SU-DHL-6 (cell line): Measurements from ENCODE around the gene MRPL14.

Experiments
- H2AFZ ChIP-seq: fragments of 200-600 bp; sonication (generic); 2 replicates; pipeline ENCODE4 v1.6.1; 2014; ENCODE audit warnings: low read depth, mild to moderate bottlenecking, moderate library complexity, mixed read lengths, antibody characterized with exemption, low read length; ENCODE audit not compliant: severe bottlenecking
- H3F3A ChIP-seq: fragments of 200-600 bp; shearing (Covaris generic); 2 replicates; pipeline ENCODE4 v1.6.0; 2016; ENCODE audit warnings: antibody characterized with exemption, mild to moderate bottlenecking; ENCODE audit not compliant: insufficient read depth
- H3K27ac ChIP-seq: fragments of 200-600 bp; sonication (generic); 2 replicates; pipeline ENCODE4 v1.5.1; 2016; ENCODE audit warnings: low read depth, mild to moderate bottlenecking, low read length, moderate library complexity, mixed read lengths
- H3K27me3 ChIP-seq: fragments of 200-600 bp; sonication (generic), shearing (Covaris generic); 2 replicates; pipeline ENCODE4 v1.6.0; 2014; ENCODE audit warnings: mild to moderate bottlenecking, low read length
- H3K36me3 ChIP-seq: fragments of 200-600 bp; sonication (generic); 2 replicates; pipeline ENCODE4 v1.6.1; 2014; ENCODE audit warnings: mild to moderate bottlenecking, low read length, mixed read lengths
- H3K4me2 ChIP-seq: fragments of 300-600, 200-600 bp; shearing (Covaris generic), sonication (generic); 2 replicates; pipeline ENCODE4 v1.6.0; 2014; ENCODE audit warnings: low read length, low read depth, mild to moderate bottlenecking; ENCODE audit not compliant: poor library complexity, severe bottlenecking
- H3K4me3 ChIP-seq: fragments of 200-600 bp; sonication (generic); 2 replicates; pipeline ENCODE4 v1.5.1; 2014; ENCODE audit warnings: antibody characterized with exemption, low read length, mild to moderate bottlenecking, mixed read lengths; ENCODE audit not compliant: insufficient read depth, poor library complexity, severe bottlenecking
- H3K79me2 ChIP-seq: fragments of 200-600 bp; sonication (generic); 2 replicates; pipeline ENCODE4 v1.6.1; 2014; ENCODE audit warnings: mild to moderate bottlenecking, low read length, moderate library complexity; ENCODE audit not compliant: insufficient read depth
- H3K9ac ChIP-seq: fragments of 200-600 bp; sonication (generic); 2 replicates; pipeline ENCODE4 v1.7.0; 2014; ENCODE audit warnings: mild to moderate bottlenecking, low read length
- H3K9me2 ChIP-seq: fragments of 200-600 bp; sonication (generic); replicated peaks from 2 replicates; pipeline ENCODE4 v1.6.1; 2014; ENCODE audit warnings: low read length; ENCODE audit not compliant: insufficient read depth
- H3K9me3 ChIP-seq: fragments of 200-600 bp; sonication (generic); 2 replicates; pipeline ENCODE4 v1.6.1; 2014; ENCODE audit warnings: low read length, mixed read lengths; ENCODE audit not compliant: insufficient read depth
- H4K20me1 ChIP-seq: fragments of 200-600 bp; sonication (generic); 2 replicates; pipeline ENCODE4 v1.6.1; 2014; ENCODE audit warnings: low read depth, mild to moderate bottlenecking, antibody characterized with exemption, low read length, moderate library complexity, mixed read lengths
- CTCF ChIP-seq: fragments of 200-600 bp; sonication (generic); IDR thresholded peaks from one replicate; pipeline ENCODE4 v1.5.1; 2017; ENCODE audit warnings: antibody characterized with exemption, mild to moderate bottlenecking, low read length, moderate library complexity; ENCODE audit not compliant: insufficient read depth, poor library complexity, severe bottlenecking
- EZH2phosphoT487 ChIP-seq: fragments of 200-600 bp; sonication (generic), shearing (Covaris generic); conservative IDR thresholded peaks from 2 replicates; pipeline ENCODE4 v1.6.1; 2018; ENCODE audit warnings: mild to moderate bottlenecking, antibody characterized with exemption, low read length, moderate library complexity, mixed read lengths

Gene MRPL14

GRCh38 chr6:44148306-44148705, 21.1 kb upstream of the MRPL14 start:
- no peaks in the 10 kb centered on the region for H3K36me3 ChIP-seq

GRCh38 chr6:44147256-44147655, 20.0 kb upstream of the MRPL14 start:
- Histone ChIP-seq H3K27ac (no peak overlapping the region), H4K20me1 (no peaks in the 10 kb centered on the region), H3K4me3 (no peak overlapping the region), H3K27me3 (no peaks in the 10 kb centered on the region), H3F3A (no peaks in the 10 kb centered on the region), H3K9me2 (no peaks in the 10 kb centered on the region), H3K79me2 (no peaks in the 10 kb centered on the region), H3K4me2 (no peak overlapping the region), H3K36me3 (no peaks in the 10 kb centered on the region), H3K9me3 (no peaks in the 10 kb centered on the region), H2AFZ (no peak overlapping the region), H3K9ac (no peak overlapping the region)
- TF ChIP-seq CTCF, result no peak
- no peak for TF ChIP-seq EZH2phosphoT487

More at GRCh38 chr6:44148306-44148705, 21.1 kb upstream of the MRPL14 start:
- Histone ChIP-seq H3K79me2 (no peaks in the 10 kb centered on the region), H3K9me2 (no peaks in the 10 kb centered on the region), H3F3A (no peaks in the 10 kb centered on the region), H3K4me3 (no peak overlapping the region), H3K9me3 (no peaks in the 10 kb centered on the region), H3K9ac (no peak overlapping the region), H3K27me3 (no peaks in the 10 kb centered on the region), H4K20me1 (no peaks in the 10 kb centered on the region), H3K4me2 (no peak overlapping the region), H3K27ac (no peak overlapping the region), H2AFZ (no peak overlapping the region)
- no peak for TF ChIP-seq CTCF
- TF ChIP-seq EZH2phosphoT487, result no peak

- Histone ChIP-seq H3K4me3 (no peak overlapping the region), H3K4me2 (no peak overlapping the region), H3K27ac (no peak overlapping the region), H4K20me1 (no peaks in the 10 kb centered on the region), H3K9me2 (no peaks in the 10 kb centered on the region), H3K79me2 (no peaks in the 10 kb centered on the region), H3K9me3 (no peaks in the 10 kb centered on the region), H3K27me3 (no peaks in the 10 kb centered on the region), H3K9ac (no peak overlapping the region), H3F3A (no peaks in the 10 kb centered on the region), H3K36me3 (no peaks in the 10 kb centered on the region), H2AFZ (no peak overlapping the region)
- TF ChIP-seq EZH2phosphoT487, result no peak
- TF ChIP-seq CTCF, result no peak
These were observed 19.4 kb upstream of the MRPL14 start for GRCh38 chr6:44146685-44147084.
